Raji (cell line): ENCODE results near the gene GNAQ.

ENCODE experiments used
- POLR2A ChIP-seq: IDR thresholded peaks from 2 replicates; pipeline ENCODE4 v1.6.1; 2011; ENCODE audit warnings: low read depth, low read length, control low read depth; ENCODE audit not compliant: insufficient read depth

The GNAQ gene

GRCh38 chr9:77707383-77708063 lies 324.1 kb downstream of the GNAQ start:
- TF ChIP-seq POLR2A: no peak

- TF ChIP-seq POLR2A: no peak
Observed at GRCh38 chr9:77705636-77706035, 326.0 kb downstream of the GNAQ start.

DNA sequence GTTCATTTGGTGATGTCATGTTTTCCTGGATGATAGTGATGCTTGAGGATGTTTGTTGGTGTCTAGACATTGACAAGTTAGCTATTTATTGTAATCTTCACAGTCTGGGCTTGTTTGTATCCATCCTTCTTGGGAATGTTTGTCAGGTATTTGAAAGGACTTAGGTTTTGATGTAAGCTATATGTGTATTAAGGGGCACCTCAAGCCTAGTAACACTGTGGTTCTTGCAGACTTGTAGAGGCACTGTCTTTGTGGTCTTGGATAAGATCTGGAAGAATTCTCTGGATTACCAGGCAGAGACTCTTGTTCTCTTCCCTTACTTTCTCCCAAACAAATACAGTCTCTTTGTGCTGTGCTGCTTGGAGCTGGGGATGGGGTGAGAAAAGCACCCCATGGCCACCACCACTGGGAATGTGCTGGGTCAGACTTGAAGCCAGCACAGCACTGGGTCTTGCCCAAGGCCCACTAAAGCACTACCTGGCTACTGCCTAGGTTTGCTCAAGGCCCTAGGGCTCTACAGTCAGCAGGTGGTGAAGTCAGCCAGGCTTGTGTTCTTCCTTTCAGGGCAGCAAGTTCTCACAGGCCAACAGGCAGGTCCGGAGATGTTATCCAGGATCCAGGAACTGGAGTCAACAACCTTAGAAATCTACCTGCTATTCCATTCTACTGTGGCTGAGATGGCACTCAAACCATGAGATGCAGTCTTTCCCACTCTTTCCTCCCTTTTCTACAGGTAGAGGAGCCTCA lies 334.2 kb downstream of the GNAQ start:
- TF ChIP-seq POLR2A: no peak

DNA sequence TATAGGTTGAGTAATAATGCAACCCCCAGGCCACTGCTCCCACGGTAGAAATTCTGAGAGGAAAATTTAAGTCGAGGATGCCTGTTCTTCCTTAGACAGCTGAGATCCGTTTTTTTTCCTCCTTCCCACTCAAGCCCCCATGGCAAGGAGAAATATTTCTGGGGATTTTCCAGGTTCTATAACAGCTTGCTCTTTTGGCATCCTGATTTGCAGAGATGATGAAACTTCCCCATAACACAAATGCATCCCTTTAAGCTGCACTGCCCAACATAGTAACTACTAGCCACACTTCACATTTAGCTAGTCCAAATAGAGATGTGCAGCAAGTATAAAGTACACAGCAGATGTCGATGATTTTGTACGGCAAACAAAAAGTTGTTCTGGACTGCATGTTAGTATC lies 351.0 kb downstream of the GNAQ start:
- TF ChIP-seq POLR2A: no peak

GRCh38 chr9:77679661-77680368 lies 351.8 kb downstream of the GNAQ start:
- no peak for TF ChIP-seq POLR2A

DNA sequence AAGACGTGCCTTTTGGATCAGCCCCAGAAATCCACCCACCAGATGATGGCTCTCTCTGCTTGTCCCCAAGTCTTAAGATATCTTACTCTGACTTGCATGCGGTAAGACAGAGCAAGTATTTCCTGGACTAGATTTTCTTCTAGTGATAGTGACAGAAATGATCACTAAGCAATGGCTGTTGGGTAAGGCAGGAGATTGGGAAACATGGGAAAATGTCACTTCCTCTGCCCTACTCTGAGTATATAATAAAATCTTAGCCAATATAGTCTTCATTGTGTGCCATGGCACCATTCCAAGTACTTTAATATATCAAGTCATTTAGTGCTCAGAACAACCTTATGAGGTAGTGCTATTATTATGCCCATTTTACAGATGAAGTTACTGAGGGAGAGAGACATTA lies 352.5 kb downstream of the GNAQ start:
- TF ChIP-seq POLR2A: no peak

GRCh38 chr9:77677957-77678535 lies 353.6 kb downstream of the GNAQ start:
- TF ChIP-seq POLR2A: no peak

DNA sequence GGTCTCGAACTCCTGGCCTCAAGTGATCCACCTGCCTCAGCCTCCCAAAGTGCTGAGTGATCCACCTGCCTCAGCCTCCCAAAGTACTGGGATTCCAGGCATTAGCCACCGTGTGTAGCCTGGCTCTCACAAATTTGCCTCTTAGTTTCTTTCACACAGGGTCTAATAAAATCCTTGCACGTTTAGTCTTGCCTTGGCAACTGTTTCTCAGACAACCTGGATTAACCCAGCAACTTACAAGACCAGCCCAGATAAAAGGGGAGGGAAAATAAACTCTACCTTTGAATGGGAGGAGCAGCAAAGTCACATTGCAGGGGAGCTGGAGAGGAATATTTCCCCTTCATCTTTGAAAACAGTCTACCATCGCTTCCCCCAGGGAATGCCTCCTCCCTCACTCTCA lies 354.2 kb downstream of the GNAQ start:
- TF ChIP-seq POLR2A: no peak

GRCh38 chr9:77673941-77674791 lies 357.4 kb downstream of the GNAQ start:
- TF ChIP-seq POLR2A: no peak

DNA sequence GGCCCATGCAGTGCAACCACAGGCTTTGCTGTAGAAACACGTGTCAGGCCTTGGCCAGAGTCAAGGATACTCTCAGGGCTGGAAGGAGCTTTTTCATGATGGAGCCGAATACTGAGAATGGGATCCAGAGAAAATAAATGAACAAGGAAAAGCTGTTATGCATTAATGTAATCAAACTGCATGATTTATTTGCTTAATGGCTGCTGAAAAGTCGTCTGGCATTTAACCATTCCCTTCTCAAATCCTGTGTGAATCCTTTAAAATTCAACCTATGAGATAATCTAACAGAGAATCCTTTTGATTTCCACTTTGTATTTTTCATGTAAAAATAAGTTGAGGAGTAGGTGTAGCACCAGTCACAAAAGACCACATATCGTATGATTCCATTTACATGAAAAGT lies 359.4 kb downstream of the GNAQ start:
- TF ChIP-seq POLR2A: no peak

DNA sequence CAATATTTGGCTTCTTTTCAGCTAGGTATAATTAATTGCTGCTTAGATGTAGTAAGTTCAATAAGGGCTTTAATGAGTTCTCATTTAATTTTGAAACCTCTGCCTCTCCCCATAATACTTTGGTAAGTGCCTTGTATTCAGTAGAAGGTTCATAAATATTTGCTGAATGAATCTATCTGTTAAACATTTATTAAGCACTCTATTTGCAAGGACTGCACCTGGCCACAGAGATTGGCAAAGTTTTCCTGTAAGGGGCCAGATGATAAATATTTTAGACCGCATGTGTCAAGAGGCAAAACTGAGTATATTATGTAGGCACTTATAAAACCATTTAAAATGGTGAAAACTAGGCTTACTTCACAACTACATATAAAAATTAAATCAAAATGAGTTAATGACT lies 364.5 kb downstream of the GNAQ start:
- TF ChIP-seq POLR2A: no peak
